ENCODE measurements around the gene WDFY1.

DNA sequence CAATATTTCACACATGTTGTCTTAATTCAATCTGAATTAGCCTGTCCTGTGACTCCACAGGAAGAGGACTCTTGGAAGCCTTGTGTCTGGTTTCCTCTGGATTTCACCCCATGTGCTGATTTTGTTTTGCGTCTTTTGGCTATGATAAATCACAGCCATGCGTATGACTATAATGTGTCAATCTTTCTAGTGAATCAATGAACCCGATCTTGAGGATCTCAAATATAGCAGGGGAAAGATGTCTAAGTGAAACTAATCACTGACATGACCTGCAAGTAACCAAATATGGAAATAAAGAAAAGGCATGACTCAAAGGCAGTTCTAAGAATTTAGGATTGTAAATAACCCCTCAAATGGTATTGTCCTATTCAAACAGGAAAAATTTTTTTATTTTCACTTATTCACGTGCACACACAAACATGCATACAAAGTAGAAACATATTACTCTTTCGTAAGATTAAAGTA lies 8.2 kb downstream of the WDFY1 start:
- TF ChIP-seq, protein P1, sequence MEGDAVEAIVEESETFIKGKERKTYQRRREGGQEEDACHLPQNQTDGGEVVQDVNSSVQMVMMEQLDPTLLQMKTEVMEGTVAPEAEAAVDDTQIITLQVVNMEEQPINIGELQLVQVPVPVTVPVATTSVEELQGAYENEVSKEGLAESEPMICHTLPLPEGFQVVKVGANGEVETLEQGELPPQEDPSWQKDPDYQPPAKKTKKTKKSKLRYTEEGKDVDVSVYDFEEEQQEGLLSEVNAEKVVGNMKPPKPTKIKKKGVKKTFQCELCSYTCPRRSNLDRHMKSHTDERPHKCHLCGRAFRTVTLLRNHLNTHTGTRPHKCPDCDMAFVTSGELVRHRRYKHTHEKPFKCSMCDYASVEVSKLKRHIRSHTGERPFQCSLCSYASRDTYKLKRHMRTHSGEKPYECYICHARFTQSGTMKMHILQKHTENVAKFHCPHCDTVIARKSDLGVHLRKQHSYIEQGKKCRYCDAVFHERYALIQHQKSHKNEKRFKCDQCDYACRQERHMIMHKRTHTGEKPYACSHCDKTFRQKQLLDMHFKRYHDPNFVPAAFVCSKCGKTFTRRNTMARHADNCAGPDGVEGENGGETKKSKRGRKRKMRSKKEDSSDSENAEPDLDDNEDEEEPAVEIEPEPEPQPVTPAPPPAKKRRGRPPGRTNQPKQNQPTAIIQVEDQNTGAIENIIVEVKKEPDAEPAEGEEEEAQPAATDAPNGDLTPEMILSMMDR (conservative IDR thresholded peaks at IDR 0.05; ENCODE audit: low read depth, low read length): no peak
- TF ChIP-seq EZH2 (IDR thresholded peaks at IDR 0.05; ENCODE audit: borderline replicate concordance, low read depth, low read length, poor library complexity, severe bottlenecking): no peak

Data from A673 (cell line).